AG20443 (cell line): ENCODE data around the gene PTX4.
"Not testable (repeated sequence)": the region's sequence is repeated elsewhere in the genome, so short reads cannot be mapped to it uniquely, and the experiment has no call there.

ENCODE experiments used
- DNase-seq: peaks from one replicate; pipeline ENCODE4 v3.0.0; 2012; ENCODE audit warnings: low spot score, mixed read lengths

The PTX4 gene

GRCh38 chr16:1481906-1482835, 6.6 kb downstream of the PTX4 start:
- no peak for DNase-seq

GRCh38 chr16:1478937-1479336, 9.8 kb downstream of the PTX4 start:
- DNase-seq, result not testable (repeated sequence)

GRCh38 chr16:1477033-1477432, 11.7 kb downstream of the PTX4 start:
- DNase-seq, result no peak

GRCh38 chr16:1475552-1476114, 13.1 kb downstream of the PTX4 start:
- DNase-seq, result no peak

GRCh38 chr16:1474796-1475551, 13.8 kb downstream of the PTX4 start, which contains the start of gene CLCN7:
Gene CLCN7 (minus strand): TSS chr16:1475028. CDS start chr16:1474974, 54 bp downstream.
- DNase-seq, result peak; percentile 99

GRCh38 chr16:1474082-1474795, 14.5 kb downstream of the PTX4 start:
- DNase-seq, result peak; percentile 50

GRCh38 chr16:1472974-1473373, 15.8 kb downstream of the PTX4 start:
- no peak for DNase-seq

GRCh38 chr16:1471569-1472194, 17.1 kb downstream of the PTX4 start:
- no peak for DNase-seq

- peak; percentile 52 for DNase-seq
Measured at GRCh38 chr16:1470481-1471251, 18.1 kb downstream of the PTX4 start.

GRCh38 chr16:1469693-1470201, 19.0 kb downstream of the PTX4 start:
- DNase-seq, result no peak

GRCh38 chr16:1469141-1469540, 19.6 kb downstream of the PTX4 start:
- DNase-seq, result not testable (repeated sequence)

- DNase-seq, result no peak
Measured at GRCh38 chr16:1468426-1468810, 20.3 kb downstream of the PTX4 start.

- no peak for DNase-seq
Measured at GRCh38 chr16:1466968-1467521, 21.7 kb downstream of the PTX4 start.

- no peak for DNase-seq
Measured at GRCh38 chr16:1466054-1466453, 22.7 kb downstream of the PTX4 start.

GRCh38 chr16:1465567-1465915, 23.2 kb downstream of the PTX4 start:
- DNase-seq, result no peak

GRCh38 chr16:1464894-1465566, 23.7 kb downstream of the PTX4 start:
- no peak for DNase-seq

- DNase-seq, result no peak
Measured at GRCh38 chr16:1464196-1464893, 24.4 kb downstream of the PTX4 start.

- DNase-seq, result no peak
Measured at GRCh38 chr16:1461146-1461545, 27.6 kb downstream of the PTX4 start.

- DNase-seq, result no peak
Measured at GRCh38 chr16:1460602-1461138, 28.1 kb downstream of the PTX4 start.
